ENCODE measurements around the gene CORO2A.

GRCh38 chr9:98235126-98235525 lies 42.7 kb upstream of the CORO2A start:
- TF ChIP-seq CTCF (IDR thresholded peaks at IDR 0.05), result no peak
- TF ChIP-seq POLR2A (IDR thresholded peaks at IDR 0.05), result no peak
- TF ChIP-seq POLR2AphosphoS5 (IDR thresholded peaks at IDR 0.05; ENCODE audit: insufficient read depth in 1 of 2, low read depth in 1 of 2), result no peak

Data from vagina (tissue), 2 donors.